OCI-LY1 (cell line): ENCODE data around the gene TEX55.

Source experiments
- H2AFZ ChIP-seq: fragments of 200-600 bp; sonication (generic), shearing (Covaris generic); 2 replicates; pipeline ENCODE4 v1.6.0; 2014; ENCODE audit warnings: antibody characterized with exemption, mild to moderate bottlenecking, low read length
- H3F3A ChIP-seq: fragments of 200-600 bp; sonication (generic), shearing (Covaris generic); 2 replicates; pipeline ENCODE4 v1.6.0; 2014; ENCODE audit warnings: mild to moderate bottlenecking, antibody characterized with exemption, low read length, moderate library complexity; ENCODE audit not compliant: insufficient read depth
- H3K27ac ChIP-seq: fragments of 200-600 bp; sonication (generic); 2 replicates; pipeline ENCODE4 v1.5.1; 2014; ENCODE audit warnings: low read length, mixed run types, mild to moderate bottlenecking, low read depth; ENCODE audit not compliant: poor library complexity, severe bottlenecking
- H3K27me3 ChIP-seq: fragments of 200-600 bp; sonication (generic); 2 replicates; pipeline ENCODE4 v1.6.0; 2014; ENCODE audit warnings: antibody characterized with exemption, mild to moderate bottlenecking, low read length, moderate library complexity; ENCODE audit not compliant: insufficient read depth
- H3K36me3 ChIP-seq: fragments of 200-600 bp; sonication (generic); 2 replicates; pipeline ENCODE4 v1.6.1; 2014; ENCODE audit warnings: mild to moderate bottlenecking, antibody characterized with exemption, low read length, moderate library complexity, mixed read lengths; ENCODE audit not compliant: insufficient read depth
- H3K4me1 ChIP-seq: fragments of 200-600 bp; sonication (generic); 2 replicates; pipeline ENCODE4 v1.5.1; 2014; ENCODE audit warnings: mild to moderate bottlenecking, low read length, moderate library complexity; ENCODE audit not compliant: insufficient read depth, severe bottlenecking
- H3K4me2 ChIP-seq: fragments of 200-600 bp; sonication (generic), shearing (Covaris generic); 2 replicates; pipeline ENCODE4 v1.6.1; 2014; ENCODE audit warnings: low read length
- H3K4me3 ChIP-seq: fragments of 200-600 bp; sonication (generic); 2 replicates; pipeline ENCODE4 v1.5.1; 2014; ENCODE audit warnings: low read length, low read depth, mild to moderate bottlenecking, mixed read lengths; ENCODE audit not compliant: poor library complexity, severe bottlenecking
- H3K79me2 ChIP-seq: fragments of 200-600 bp; shearing (Covaris generic); 2 replicates; pipeline ENCODE4 v1.6.1; 2016; ENCODE audit warnings: mixed run types, low read length, mixed read lengths; ENCODE audit not compliant: insufficient read depth
- H3K9ac ChIP-seq: fragments of 200-600 bp; sonication (generic), shearing (Covaris generic); 2 replicates; pipeline ENCODE4 v1.6.1; 2014; ENCODE audit warnings: mild to moderate bottlenecking, low read length, mixed read lengths
- H3K9me2 ChIP-seq: fragments of 200-600 bp; sonication (generic), shearing (Covaris generic); 2 replicates; pipeline ENCODE4 v1.6.1; 2014; ENCODE audit warnings: low read depth, mild to moderate bottlenecking, low read length, mixed read lengths
- H3K9me3 ChIP-seq: fragments of 200-600 bp; shearing (Covaris generic); 2 replicates; pipeline ENCODE4 v1.6.1; 2014; ENCODE audit warnings: low read length, mixed read lengths
- H4K20me1 ChIP-seq: fragments of 200-600 bp; sonication (generic), shearing (Covaris generic); 2 replicates; pipeline ENCODE4 v1.6.0; 2016; ENCODE audit warnings: mild to moderate bottlenecking, low read length; ENCODE audit not compliant: insufficient read depth
- CTCF ChIP-seq: fragments of 200-600 bp; sonication (generic), shearing (Covaris generic); IDR thresholded peaks from 2 replicates; pipeline ENCODE4 v1.5.1; 2017; ENCODE audit warnings: mild to moderate bottlenecking, antibody characterized with exemption, low read length, moderate library complexity, mixed read lengths
- EZH2 ChIP-seq: fragments of 200-600 bp; sonication (generic), shearing (Covaris generic); IDR thresholded peaks from 2 replicates; pipeline ENCODE4 v1.8.0; 2017; ENCODE audit warnings: borderline replicate concordance, mixed run types, mild to moderate bottlenecking, antibody characterized with exemption, low read length, moderate library complexity, mixed read lengths

TEX55 gene

DNA sequence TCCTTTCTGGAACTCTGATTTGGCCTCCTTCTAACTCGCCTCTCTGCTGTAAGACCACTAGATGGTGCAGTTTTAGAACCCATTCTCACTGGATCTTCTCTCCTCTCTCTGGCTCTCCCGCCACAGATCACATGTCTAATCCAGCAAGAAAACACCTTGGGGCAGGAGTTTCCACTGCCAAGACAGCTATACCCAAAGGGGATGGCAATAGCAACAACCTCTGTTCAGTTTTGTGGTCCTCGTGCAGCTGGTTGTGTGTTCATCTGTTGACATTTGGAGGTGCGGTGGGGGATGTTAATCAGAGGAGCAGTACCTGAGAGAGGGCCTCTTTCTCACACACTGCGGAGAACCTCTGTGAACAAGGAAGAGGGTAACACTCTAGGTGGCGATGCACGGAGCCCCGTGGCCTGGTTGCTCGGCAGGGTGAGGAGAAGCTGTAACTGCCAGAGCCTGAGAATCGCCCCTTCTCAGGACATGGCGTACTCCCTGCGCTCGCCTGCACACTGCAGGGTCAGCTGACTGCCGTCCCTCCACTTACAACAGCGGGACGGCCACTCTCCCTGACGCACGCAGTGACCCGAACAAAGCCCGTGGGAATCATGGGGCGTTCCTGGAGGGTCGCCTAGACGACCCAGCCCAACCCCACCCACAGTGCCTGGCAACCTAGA lies at the start of gene TEX55:
Gene TEX55, plus strand, starts transcription at position 666 of the 668 bp plus-strand sequence. CDS start 25 bp downstream, outside the sequence.
- Histone ChIP-seq H3K4me2 (no peak within 1 kb of the TSS), H3K9me2 (no peaks in the 10 kb centered on the region), H3K27me3 (no peaks in the 10 kb centered on the region), H4K20me1 (no peaks in the 10 kb centered on the region), H3K9ac (no peak within 1 kb of the TSS), H3F3A (no peaks in the 10 kb centered on the region), H3K27ac (no peak within 1 kb of the TSS), H3K4me3 (no peak within 1 kb of the TSS), H3K9me3 (no peaks in the 10 kb centered on the region), H3K36me3 (no peaks in the 10 kb centered on the region), H2AFZ (no peak within 1 kb of the TSS), H3K4me1 (no peaks in the 10 kb centered on the region), H3K79me2 (no peaks in the 10 kb centered on the region)
- TF ChIP-seq CTCF, result peak; percentile 76
- no peak for TF ChIP-seq EZH2

DNA sequence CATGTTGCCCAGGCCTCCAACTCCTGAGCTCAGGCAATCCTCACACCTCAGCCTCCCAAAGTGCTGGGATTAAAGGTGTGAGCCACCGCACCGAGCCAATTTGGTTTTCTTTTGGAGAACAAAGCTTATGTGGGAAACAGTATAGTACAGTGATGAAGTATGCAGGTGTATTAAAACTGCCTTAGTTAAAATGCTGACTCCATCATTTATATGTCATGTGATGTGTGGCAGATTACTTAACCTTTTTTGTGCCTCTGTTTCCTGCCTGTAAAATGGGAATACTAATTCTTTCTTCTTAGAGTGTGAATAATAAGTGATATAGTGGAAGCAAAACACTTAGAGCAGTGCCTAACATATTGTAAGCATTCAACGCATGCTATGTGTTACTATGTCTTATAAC lies 48.0 kb upstream of the TEX55 start:
- no peak overlapping the region for H3K9ac ChIP-seq
- no peak overlapping the region for H3K27ac ChIP-seq

GRCh38 chr3:119098619-119099222 lies 47.2 kb upstream of the TEX55 start:
- no peak overlapping the region for H3K27ac ChIP-seq

More for the DNA sequence above, 48.0 kb upstream of the TEX55 start:
- Histone ChIP-seq H2AFZ (no peak overlapping the region), H3K27me3 (no peaks in the 10 kb centered on the region), H3K9me3 (no peaks in the 10 kb centered on the region), H3K4me3 (no peak overlapping the region), H3K4me1 (no peaks in the 10 kb centered on the region), H4K20me1 (no peaks in the 10 kb centered on the region), H3K36me3 (no peaks in the 10 kb centered on the region), H3K9me2 (no peaks in the 10 kb centered on the region), H3K79me2 (no peaks in the 10 kb centered on the region), H3F3A (no peaks in the 10 kb centered on the region), H3K4me2 (no peak overlapping the region)
- TF ChIP-seq EZH2 (no peak), CTCF (no peak)

More at GRCh38 chr3:119098619-119099222, 47.2 kb upstream of the TEX55 start:
- Histone ChIP-seq H3K4me3 (no peak overlapping the region), H3K9me2 (no peaks in the 10 kb centered on the region), H3K36me3 (no peaks in the 10 kb centered on the region), H3K4me2 (no peak overlapping the region), H3K9ac (no peak overlapping the region), H4K20me1 (no peaks in the 10 kb centered on the region), H3F3A (no peaks in the 10 kb centered on the region), H3K27me3 (no peaks in the 10 kb centered on the region), H3K79me2 (no peaks in the 10 kb centered on the region), H3K4me1 (no peaks in the 10 kb centered on the region), H2AFZ (no peak overlapping the region), H3K9me3 (no peaks in the 10 kb centered on the region)
- TF ChIP-seq EZH2 (no peak), CTCF (peak; percentile 79)
